HG02588 (cell line): Measurements from ENCODE around the gene LDLRAD4.

ENCODE experiments used
- ATAC-seq: cut with Tn5 transposase; IDR thresholded peaks from one replicate; pipeline ENCODE4 v1.9.1; 2021; ENCODE audit warnings: mild to moderate bottlenecking, moderate library complexity; ENCODE audit not compliant: unreplicated experiment

Gene LDLRAD4

DNA sequence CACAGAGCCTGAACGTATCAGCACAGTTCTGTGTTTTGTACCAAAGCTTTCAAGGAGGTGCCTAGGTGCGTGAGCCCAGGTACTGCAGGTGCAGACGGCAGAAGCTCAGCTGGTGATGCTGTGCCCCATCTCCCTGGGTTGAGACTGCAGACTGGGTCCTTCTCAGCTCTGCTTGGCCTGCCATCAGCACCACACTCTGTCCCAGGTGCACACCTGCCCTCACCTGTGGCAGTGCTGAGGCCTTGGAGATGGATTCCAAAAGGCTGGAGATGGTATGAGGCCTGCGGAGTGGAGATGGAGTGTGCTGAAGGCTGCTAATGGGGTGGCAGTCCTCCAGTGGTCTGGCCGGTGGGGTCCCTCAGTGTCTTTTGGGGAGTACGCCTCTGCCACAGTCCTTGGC is 9.3 kb downstream of the LDLRAD4 start:
- no peak for ATAC-seq

- no peak for ATAC-seq
These were observed 10.6 kb downstream of the LDLRAD4 start for GRCh38 chr18:13229001-13229671.

- no peak for ATAC-seq
These were observed 12.6 kb downstream of the LDLRAD4 start for GRCh38 chr18:13231151-13231550.

DNA sequence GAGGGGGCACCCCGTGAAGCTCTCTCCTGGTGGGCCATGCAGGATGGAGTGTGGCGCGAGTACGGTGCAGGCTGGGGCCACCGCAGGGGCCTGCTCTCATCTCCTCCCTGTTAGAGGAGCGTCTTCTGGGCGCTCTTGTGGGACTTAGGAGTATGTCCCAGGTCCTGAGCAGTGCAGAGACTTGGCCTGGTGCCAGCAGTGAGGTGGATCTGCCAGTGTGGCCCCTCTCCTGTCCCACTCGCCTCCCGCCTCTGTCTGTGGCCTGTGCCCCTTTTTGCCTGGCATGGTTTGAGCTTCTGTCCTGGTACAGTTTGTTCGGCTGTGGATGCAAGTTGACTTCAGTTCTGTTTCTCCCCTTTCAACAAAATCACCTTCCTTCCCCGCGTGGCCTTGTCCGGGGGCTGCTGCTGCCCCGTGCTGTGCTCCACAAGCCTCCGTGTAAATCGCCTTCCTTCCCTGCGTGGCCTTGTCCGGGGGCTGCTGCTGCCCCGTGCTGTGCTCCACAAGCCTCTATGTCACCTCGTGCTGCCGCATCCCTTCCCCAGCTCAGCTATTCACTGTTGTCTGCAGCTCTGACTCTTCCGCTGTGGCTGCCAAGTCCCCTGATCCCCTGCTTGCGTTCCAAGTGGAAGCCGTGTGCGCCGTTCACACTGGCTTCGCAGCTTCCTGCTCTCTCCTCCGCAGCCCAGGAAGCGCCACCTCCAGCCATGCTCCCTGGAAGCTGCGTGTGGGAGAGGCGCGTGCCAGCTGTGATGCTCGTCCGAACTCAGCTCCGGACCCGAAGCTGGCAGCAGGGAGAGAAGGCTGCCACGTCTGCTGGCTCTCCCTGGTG is 13.7 kb downstream of the LDLRAD4 start:
- no peak for ATAC-seq

- no peak for ATAC-seq
These were observed 14.6 kb downstream of the LDLRAD4 start for GRCh38 chr18:13232971-13233786.

DNA sequence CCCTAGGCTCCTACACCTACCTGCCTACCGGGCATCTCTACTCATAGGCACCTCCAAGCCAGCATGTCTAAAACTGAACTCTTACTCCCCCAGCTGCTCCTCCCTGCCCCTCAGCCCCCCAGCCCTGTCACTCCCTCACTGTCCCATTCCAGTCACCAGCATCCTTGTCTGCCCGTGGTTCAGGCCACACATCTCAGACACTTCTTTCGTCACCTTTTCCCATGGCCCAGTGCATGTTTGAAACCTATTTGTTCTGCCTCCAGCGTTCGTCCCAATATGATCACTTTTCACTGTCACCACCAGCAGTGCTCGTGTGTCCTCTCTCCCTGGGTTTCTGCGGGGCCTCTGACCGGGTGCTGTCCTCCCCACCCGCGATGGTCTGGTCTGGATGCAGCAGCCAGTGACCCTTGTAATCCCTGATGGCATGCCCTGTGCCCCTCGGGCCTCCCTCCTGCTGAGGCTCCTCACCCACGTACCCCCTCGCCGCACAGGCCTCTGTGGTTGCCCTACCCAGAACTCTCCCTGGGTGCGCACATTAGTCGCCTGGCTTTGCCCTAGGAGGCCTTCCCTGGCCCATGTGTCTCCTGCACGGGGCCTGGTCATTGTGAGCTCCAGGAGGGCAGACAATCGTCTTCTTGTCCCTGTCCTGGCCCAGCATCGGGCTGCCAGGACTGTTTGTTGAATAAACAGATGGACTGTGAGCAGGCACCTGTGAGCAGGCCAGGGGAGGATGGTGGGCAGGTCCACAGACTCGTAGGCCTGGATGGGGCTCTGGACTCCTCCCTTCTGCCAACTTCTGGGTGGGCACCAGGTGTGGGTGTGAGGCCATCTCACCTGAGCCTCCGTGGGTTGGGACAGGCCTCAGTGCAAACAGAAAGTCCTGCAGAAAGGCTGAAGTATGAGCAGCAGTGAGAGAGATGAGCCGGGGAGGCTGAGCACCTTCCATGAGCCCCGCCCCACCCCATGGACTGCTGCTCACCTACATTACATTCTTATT is 15.5 kb downstream of the LDLRAD4 start:
- no peak for ATAC-seq

DNA sequence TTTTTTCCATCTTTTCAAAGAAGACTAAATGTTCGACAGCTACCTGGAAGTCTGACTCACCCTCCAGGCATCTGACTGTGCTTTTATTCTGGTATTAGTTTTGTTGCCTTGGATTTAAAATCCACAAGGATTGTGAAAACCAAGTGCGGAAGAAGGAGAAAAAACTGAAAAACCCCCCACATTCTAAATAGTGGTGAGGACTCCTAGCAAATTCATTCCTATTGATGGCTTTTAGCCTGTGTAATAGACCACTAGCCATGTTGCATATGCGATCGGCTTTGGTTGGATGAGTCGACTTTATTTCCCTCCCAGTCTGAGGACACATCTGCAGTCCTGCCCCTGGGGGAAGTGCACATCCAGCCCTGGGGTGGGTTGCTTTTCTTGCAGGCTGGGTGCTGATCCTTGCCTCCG is 16.9 kb downstream of the LDLRAD4 start:
- no peak for ATAC-seq

DNA sequence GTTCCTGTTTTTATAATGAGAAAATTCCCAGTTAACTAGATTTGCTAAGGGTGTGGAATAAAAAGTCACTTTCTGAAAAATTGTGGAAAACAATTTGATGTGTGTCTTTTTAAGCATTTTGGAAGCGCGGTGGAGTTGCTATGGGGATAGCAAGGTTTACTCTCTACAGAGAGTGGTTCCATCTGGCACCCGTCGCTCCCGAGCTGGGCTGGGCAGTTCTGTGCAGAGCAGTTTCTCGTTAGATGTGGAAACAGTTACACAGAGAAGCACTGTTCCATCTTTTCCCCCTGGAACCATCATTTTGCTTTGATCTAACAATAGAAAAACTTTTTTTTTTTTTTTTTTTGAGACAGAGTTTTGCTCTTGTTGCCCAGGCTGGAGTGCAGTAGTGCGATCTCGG is 17.4 kb downstream of the LDLRAD4 start:
- ATAC-seq, result no peak

GRCh38 chr18:13236411-13236810 is 17.9 kb downstream of the LDLRAD4 start:
- ATAC-seq, result no peak

- ATAC-seq, result no peak
These were observed 18.5 kb downstream of the LDLRAD4 start for GRCh38 chr18:13237073-13237472.

DNA sequence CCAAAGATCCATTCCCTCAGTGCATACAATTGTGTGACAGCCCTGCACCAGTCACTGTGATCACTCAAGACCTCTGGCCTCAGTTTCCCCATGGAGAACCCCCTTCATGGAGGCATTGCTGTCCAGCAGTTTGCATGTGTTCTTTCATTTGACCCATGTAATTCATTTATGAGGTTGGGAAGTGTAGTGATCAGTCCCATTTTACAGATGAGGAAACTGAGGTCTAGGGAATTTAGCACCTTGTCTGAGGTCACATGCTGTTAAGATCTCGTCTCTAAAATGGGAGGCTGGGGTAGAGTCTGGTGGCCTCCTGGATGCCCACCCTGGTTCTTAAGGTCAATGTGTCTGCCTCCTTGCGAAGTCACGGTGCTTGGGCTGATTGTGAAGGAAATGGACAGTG is 19.1 kb downstream of the LDLRAD4 start:
- no peak for ATAC-seq

GRCh38 chr18:13239171-13239956 is 20.8 kb downstream of the LDLRAD4 start:
- no peak for ATAC-seq

- ATAC-seq, result no peak
These were observed 21.6 kb downstream of the LDLRAD4 start for GRCh38 chr18:13240060-13240725.

GRCh38 chr18:13241083-13241892 is 22.7 kb downstream of the LDLRAD4 start:
- ATAC-seq, result no peak

DNA sequence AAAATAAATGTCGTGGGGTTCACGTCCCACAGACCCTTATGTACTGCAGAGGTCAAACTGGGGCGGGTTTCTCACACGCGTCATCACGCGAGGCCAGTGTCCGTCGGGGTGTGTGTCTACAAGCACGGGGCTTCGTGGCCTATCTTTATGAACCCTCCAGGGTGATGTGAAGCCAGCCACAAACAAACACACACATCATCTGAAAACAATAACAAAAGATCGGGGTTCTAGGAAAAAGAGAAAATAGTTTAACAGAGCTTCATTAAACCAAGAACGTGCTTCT is 23.3 kb downstream of the LDLRAD4 start:
- no peak for ATAC-seq

DNA sequence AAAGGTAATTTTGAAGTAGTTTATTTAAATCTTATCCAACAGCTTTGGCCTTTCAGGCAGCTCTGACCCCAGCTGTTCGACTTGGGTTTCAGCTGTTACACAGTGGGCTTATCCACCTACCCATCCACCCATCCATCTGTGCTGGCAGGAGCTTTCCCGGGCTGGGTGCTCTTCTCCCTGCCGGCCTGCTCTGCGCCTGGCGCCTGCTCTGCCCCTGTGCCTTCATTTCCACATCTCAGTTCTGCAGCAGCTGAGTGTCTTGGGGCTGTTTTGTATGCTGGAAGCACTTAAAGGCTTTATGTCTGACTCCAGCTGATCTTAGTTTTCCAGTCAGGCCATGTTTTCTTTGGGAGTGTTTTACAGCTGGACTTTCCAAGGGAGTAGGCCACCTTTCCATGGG is 24.2 kb downstream of the LDLRAD4 start:
- no peak for ATAC-seq

- no peak for ATAC-seq
These were observed 24.8 kb downstream of the LDLRAD4 start for GRCh38 chr18:13243363-13243762.

DNA sequence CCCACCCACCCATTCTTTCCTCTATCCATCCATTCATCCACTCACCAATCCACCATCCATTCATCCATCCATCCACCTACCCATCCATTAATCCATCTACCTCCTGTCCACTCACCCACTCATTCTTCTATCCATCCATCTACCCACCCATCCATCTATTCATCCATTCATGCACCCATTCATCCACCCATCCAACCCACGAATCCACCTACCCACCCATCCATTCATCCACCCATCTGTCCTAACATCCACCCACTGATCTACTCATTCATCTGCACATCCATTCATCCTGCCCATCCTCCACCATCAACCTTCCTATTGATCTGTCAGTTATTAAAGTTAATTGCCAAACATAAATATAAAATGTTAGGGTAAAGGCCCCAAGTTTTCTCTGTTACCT is 25.6 kb downstream of the LDLRAD4 start:
- no peak for ATAC-seq
